ENCODE data around the gene KMT2C. TPM values are rescaled to one million over a fixed set of nuclear protein-coding genes. Genes with fewer than 3 reads are reported as not detected.

The KMT2C gene
- total RNA-seq, 1 donor from 2014 or later, result 68.6 TPM

- intact Hi-C loops (cut with micrococcal nuclease), result loop anchor here (10.0 kb wide), 4 partner anchors 286 to 556 kb away; partner anchors contain the start of genes KMT2C and XRCC2
These were observed 287.1 kb downstream of the KMT2C start for GRCh38 chr7:152148706-152149105.

- intact Hi-C loops (cut with micrococcal nuclease), result loop anchor here (1.0 to 10.0 kb wide), 9 partner anchors 121 to 559 kb away; partner anchors contain the start of genes GALNT11, KMT2C, PRKAG2 and XRCC2
These were observed 289.8 kb downstream of the KMT2C start for GRCh38 chr7:152145853-152146466.

GRCh38 chr7:152144557-152145245 lies 291.1 kb downstream of the KMT2C start:
- intact Hi-C loops (cut with micrococcal nuclease), result loop anchor here (10.0 kb wide), 4 partner anchors 290 to 560 kb away; partner anchors contain the start of genes KMT2C and XRCC2

GRCh38 chr7:152142976-152143595 lies 292.7 kb downstream of the KMT2C start:
- intact Hi-C loops (cut with micrococcal nuclease), result loop anchor here (10.0 kb wide), 4 partner anchors 292 to 562 kb away; partner anchors contain the start of genes KMT2C and XRCC2

DNA sequence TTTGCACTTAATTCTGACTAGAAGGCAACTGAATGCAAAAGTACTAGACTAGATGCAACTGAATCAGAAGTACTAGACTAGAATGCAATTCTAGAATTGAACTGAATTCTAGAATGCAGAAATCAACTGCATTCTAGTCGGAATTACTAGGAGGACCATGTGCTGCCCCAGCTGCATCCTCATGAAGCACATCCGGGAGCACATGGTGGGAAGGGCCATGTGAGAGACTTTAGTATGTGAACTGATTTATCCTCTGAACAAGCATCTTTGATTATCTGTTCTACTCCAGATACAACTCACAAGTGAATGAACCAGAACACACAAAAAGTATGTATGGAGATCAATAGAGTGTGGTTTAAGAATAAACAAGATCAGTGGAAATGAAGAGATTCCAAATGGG lies 295.2 kb downstream of the KMT2C start:
- intact Hi-C loops (cut with micrococcal nuclease), result loop anchor here (10.0 kb wide), 4 partner anchors 294 to 564 kb away; partner anchors contain the start of genes KMT2C and XRCC2

DNA sequence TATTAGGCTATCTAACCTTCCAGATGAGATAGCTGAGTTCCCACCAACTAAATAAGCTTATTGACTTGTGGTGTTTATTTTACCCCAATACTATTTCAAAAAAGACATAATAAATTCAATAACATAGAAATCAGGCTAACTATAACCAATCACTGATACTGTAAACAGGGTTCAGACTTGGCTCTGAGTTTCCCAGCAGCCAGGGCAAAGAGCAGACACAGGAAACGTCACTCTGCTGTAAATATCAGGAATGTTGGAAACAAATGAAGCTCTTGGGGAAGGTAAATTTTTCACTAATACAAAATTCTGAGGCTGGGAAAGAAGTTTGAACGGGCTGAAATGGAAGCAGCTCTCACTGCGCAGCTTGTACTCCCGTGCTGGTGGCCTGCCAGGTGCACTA lies 295.7 kb downstream of the KMT2C start:
- intact Hi-C loops (cut with micrococcal nuclease), result loop anchor here (10.0 kb wide), 4 partner anchors 295 to 565 kb away; partner anchors contain the start of genes KMT2C and XRCC2

DNA sequence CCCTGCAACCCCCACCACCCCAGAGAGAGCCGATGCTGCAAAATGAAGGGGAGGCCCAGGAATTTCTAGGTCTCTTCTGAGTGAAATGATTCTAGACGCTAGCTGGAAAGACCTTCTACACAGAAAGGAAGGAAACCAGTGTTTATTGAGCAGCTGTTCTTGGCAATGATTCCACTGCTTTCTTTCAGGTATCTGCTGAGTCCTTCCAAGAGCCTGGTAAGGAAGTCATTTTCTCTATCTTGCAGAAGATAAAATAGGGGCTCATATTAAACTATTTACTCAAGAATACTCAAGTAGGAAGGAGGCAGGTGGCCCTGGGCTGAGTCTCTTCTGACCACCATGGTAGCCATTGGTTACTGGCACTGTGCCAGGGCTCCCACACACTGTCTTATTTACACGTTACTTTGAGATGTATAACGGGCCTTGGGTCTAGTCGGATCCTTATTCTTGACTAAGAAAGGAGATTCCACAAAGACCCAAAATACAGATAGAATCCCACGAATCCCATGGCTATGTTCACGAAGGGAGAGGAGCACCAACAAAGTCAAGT lies 298.3 kb downstream of the KMT2C start:
- intact Hi-C loops (cut with micrococcal nuclease), result no loop called here

GRCh38 chr7:152136686-152137085 lies 299.1 kb downstream of the KMT2C start:
- intact Hi-C loops (cut with micrococcal nuclease), result no loop called here

GRCh38 chr7:152133804-152134203 lies 302.0 kb downstream of the KMT2C start:
- intact Hi-C loops (cut with micrococcal nuclease), result no loop called here

GRCh38 chr7:152132812-152133211 lies 303.0 kb downstream of the KMT2C start:
- intact Hi-C loops (cut with micrococcal nuclease), result no loop called here

GRCh38 chr7:152131981-152132494 lies 303.8 kb downstream of the KMT2C start:
- intact Hi-C loops (cut with micrococcal nuclease), result no loop called here

- intact Hi-C loops (cut with micrococcal nuclease), result no loop called here
These were observed 304.9 kb downstream of the KMT2C start for GRCh38 chr7:152130658-152131590.

- intact Hi-C loops (cut with micrococcal nuclease), result no loop called here
These were observed 306.1 kb downstream of the KMT2C start for GRCh38 chr7:152129682-152130081.

DNA sequence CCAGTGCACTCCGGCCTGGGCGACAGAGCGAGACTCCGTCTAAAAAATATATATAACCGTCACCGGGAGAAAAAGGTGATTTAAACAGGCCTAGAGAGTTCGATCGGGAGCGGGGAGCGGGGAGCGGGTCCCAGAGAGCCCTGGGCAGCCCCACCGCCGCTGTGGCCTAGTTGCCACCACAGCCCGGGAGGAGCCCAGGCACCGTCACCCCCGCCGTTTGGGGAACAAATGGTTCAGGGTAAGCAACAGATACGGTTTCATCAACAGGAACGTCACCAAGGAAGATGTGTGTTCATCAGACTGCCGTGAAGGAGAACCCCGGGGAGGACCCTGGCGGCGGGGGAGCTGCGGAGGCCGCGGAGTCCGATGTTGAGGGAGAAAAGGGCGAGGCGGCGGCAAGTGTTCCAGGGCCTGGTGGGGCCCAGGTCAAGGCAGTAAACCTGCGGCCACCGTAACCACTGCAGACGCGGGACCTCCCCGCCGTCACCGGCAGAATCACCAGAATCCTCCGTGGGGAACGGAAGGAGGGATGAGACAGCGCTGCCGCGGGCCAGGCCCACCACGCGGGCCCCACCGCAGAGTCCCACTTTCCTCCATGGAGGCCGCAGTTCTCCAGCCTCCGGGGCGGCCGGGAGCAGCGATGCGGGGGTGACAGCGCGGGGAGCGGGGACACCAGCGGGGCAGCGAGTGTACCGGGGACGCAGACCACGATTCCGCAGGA lies 306.9 kb downstream of the KMT2C start:
- intact Hi-C loops (cut with micrococcal nuclease), result no loop called here

GRCh38 chr7:152128252-152128651 lies 307.6 kb downstream of the KMT2C start:
- intact Hi-C loops (cut with micrococcal nuclease), result no loop called here

DNA sequence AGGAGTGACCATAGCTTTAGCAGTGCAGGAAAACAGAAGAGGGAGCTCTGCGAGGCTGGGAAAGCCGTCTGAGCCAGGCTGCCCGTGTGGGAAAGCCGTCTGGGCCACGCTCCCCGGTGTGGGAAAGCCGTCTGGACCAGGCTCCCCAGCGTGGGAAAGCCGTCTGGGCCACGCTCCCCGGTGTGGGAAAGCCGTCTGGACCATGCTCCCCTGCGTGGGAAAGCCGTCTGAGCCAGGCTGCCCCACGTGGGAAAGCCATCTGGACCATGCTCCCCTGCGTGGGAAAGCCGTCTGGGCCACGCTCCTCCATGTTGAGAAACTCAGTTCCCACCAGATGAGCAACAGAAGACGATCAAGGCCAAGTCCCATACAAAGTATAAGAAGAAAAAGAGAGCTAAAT lies 308.6 kb downstream of the KMT2C start:
- intact Hi-C loops (cut with micrococcal nuclease), result no loop called here

DNA sequence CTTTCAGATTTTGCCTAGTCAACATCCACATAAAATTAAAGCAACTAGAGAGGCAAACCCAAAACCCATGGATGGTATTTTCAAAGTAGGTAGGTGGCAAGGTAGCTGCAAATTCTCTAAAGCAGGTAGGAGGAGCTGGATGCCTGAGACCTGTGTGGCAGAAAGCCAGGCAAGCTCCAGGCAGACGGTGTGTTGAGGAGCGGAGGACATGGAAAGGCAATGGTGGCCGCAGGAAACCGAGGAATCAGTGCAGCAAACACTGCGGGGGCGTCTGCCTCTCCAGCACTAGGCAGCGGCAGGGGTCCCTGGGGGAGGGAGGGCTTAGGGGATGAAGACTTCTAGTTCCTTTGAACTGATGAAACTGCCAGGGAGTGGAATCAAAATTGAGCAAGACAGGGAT lies 309.1 kb downstream of the KMT2C start:
- intact Hi-C loops (cut with micrococcal nuclease), result no loop called here

- intact Hi-C loops (cut with micrococcal nuclease), result no loop called here
These were observed 313.3 kb downstream of the KMT2C start for GRCh38 chr7:152122540-152122939.

DNA sequence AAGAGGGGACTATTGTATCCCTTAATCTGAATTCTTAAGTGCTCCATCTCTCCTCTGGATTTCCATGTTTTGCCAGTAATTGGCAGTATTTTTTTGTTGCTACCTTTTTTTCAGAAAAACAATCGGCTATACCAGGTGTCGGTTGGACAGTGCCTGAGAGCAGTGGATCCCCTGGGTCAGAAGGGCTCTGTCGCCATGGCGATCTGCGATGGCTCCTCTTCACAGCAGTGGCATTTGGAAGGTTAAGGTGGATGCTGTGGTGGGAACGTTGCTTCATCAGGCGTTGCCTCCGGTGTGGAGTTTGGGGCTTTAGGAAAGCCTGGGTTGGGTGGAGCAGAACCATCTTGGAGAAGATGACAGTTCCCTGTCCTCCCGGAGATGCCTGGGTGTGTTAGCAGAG lies 314.4 kb downstream of the KMT2C start:
- intact Hi-C loops (cut with micrococcal nuclease), result no loop called here

DNA sequence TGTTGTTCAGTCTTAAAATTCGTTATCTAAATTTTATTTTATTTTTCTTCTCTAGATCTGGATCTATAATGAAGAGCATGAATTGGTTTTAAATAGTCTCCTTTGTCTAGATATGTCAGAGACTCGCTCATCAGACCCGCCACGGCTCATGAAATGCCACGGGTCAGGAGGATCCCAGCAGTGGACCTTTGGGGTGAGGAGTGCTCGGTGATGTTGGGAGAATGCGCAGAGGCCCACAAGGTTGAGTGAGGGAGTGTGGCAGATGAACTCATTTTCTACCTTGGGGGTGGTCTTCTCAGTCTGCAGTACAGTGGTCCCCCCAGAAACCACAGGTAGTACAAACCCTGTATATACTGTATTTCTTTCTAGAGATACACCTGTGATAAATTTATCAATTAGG lies 315.0 kb downstream of the KMT2C start:
- intact Hi-C loops (cut with micrococcal nuclease), result no loop called here

Measured in T-helper 1 cell treated with Interleukin-12 subunit alpha and Interleukin-12 subunit beta and Interleukin-4 antibody, amounts not matched to agents 30 ng/mL and 1 ng/mL, for 36 hours (primary cell).